Astrocyte (in vitro differentiated cells and primary cell): ENCODE data around the gene GPATCH1. TPM values are rescaled to one million over a fixed set of nuclear protein-coding genes. Genes with fewer than 3 reads are reported as not detected.

Experiments
- DNase-seq: peaks from one replicate; pipeline ENCODE4 v3.0.0-alpha.2; 2010; ENCODE audit warnings: low read depth
- FAIRE-seq: peaks from 2 replicates; lab custom pipeline; 2011; peaks lifted over from hg19 to GRCh38; lab: Jason Lieb, UNC
- H2AFZ ChIP-seq: 2 replicates; pipeline ENCODE4 v1.6.0; 2012; ENCODE audit warnings: low read depth, low read length, inconsistent platforms
- H3K27ac ChIP-seq: 2 replicates; pipeline ENCODE4 v1.5.1; 2011; ENCODE audit warnings: low read depth, low read length, inconsistent platforms
- H3K27me3 ChIP-seq: 2 replicates; pipeline ENCODE4 v1.6.0; 2011; ENCODE audit warnings: low read length, inconsistent platforms; ENCODE audit not compliant: insufficient read depth
- H3K36me3 ChIP-seq: 2 replicates; pipeline ENCODE4 v1.5.1; 2011; ENCODE audit warnings: low read length, inconsistent platforms; ENCODE audit not compliant: insufficient read depth
- H3K4me1 ChIP-seq: 2 replicates; pipeline ENCODE4 v1.5.1; 2011; ENCODE audit warnings: low read length, inconsistent platforms; ENCODE audit not compliant: insufficient read depth
- H3K4me2 ChIP-seq: 2 replicates; pipeline ENCODE4 v1.6.0; 2012; ENCODE audit warnings: low read length, inconsistent platforms
- H3K4me3 ChIP-seq: 2 replicates; pipeline ENCODE4 v1.5.1; 2011; ENCODE audit warnings: low read depth, mild to moderate bottlenecking, low read length, inconsistent platforms; ENCODE audit not compliant: insufficient read depth
- H3K79me2 ChIP-seq: 2 replicates; pipeline ENCODE4 v1.6.0; 2012; ENCODE audit warnings: mild to moderate bottlenecking, low read length, inconsistent platforms; ENCODE audit not compliant: insufficient read depth
- H3K9ac ChIP-seq: 2 replicates; pipeline ENCODE4 v1.6.0; 2012; ENCODE audit warnings: mild to moderate bottlenecking, low read length, inconsistent platforms
- H3K9me3 ChIP-seq: 2 replicates; pipeline ENCODE4 v1.5.1; 2012; ENCODE audit warnings: low read depth, mild to moderate bottlenecking, low read length, inconsistent platforms; ENCODE audit not compliant: insufficient read depth
- H4K20me1 ChIP-seq: 2 replicates; pipeline ENCODE4 v1.6.0; 2012; ENCODE audit warnings: low read length, inconsistent platforms; ENCODE audit not compliant: insufficient read depth
- H3K27ac Mint-ChIP-seq: one replicate; pipeline ENCODE4 v1.8.0; 2021; ENCODE audit warnings: mild to moderate bottlenecking, mixed read lengths; ENCODE audit not compliant: unreplicated experiment
- H3K27me3 Mint-ChIP-seq: one replicate; pipeline ENCODE4 v1.8.0; 2021; ENCODE audit warnings: low read depth, mixed read lengths; ENCODE audit not compliant: unreplicated experiment
- H3K36me3 Mint-ChIP-seq: one replicate; pipeline ENCODE4 v1.8.0; 2021; ENCODE audit warnings: low read depth, mixed read lengths; ENCODE audit not compliant: unreplicated experiment
- H3K4me1 Mint-ChIP-seq: one replicate; pipeline ENCODE4 v1.8.0; 2021; ENCODE audit warnings: low read depth, mixed read lengths; ENCODE audit not compliant: unreplicated experiment
- H3K4me3 Mint-ChIP-seq: one replicate; pipeline ENCODE4 v1.8.0; 2021; ENCODE audit warnings: mild to moderate bottlenecking, moderate library complexity, mixed read lengths; ENCODE audit not compliant: unreplicated experiment
- H3K9me3 Mint-ChIP-seq: one replicate; pipeline ENCODE4 v1.8.0; 2021; ENCODE audit warnings: mild to moderate bottlenecking, mixed read lengths; ENCODE audit not compliant: unreplicated experiment
- EZH2 ChIP-seq: IDR thresholded peaks from 2 replicates; pipeline ENCODE4 v1.6.1; 2012; ENCODE audit warnings: mild to moderate bottlenecking, low read length, inconsistent platforms; ENCODE audit not compliant: insufficient read depth
- total RNA-seq: library from RNA; stranded (reverse); gene quantifications from 2 replicates; pipeline ENCODE4 v1.2.1, GENCODE V29; 2021
- TF ChIP-seq, protein P1 (sequence below): IDR thresholded peaks from 2 replicates; pipeline ENCODE4 v1.5.1; 2011; ENCODE audit warnings: low read depth, mild to moderate bottlenecking, inconsistent platforms, low read length, moderate library complexity; ENCODE audit not compliant: insufficient read depth

GPATCH1 gene
- total RNA-seq, 1 donor from 2014 or later = 6.1 TPM

DNA sequence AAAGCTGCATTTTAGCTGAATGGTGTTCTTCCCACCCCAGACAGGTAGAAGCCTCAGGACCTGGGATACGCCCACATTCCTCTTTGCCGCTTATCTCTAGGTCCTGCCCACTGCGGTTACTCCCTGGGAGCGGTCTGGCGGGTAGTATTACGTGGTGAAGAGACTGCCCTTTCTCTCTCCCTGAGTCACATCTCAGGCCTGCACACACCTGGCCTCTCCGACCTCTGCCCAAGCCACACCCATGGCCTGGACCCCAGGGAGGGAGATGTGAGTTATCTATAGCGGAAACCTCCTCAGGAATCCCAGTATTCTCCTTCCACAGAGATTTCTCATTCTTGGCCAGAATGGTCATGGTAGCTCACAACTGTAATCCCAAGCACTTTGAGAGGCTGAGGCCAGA is 33.6 kb upstream of the GPATCH1 start:
- Mint-ChIP-seq H3K4me1 (peaks cover 4% of the 10 kb centered on the region), H3K9me3 (no peaks in the 10 kb centered on the region), H3K36me3 (peaks cover 3% of the 10 kb centered on the region), H3K27me3 (no peaks in the 10 kb centered on the region), H3K4me3 (no peak overlapping the region), H3K27ac (no peak overlapping the region)
- H3K27ac ChIP-seq = no peak overlapping the region
- H3K9me3 ChIP-seq = no peaks in the 10 kb centered on the region
- H3K9ac ChIP-seq = no peak overlapping the region
- TF ChIP-seq EZH2 = no peak
- TF ChIP-seq, protein P1, sequence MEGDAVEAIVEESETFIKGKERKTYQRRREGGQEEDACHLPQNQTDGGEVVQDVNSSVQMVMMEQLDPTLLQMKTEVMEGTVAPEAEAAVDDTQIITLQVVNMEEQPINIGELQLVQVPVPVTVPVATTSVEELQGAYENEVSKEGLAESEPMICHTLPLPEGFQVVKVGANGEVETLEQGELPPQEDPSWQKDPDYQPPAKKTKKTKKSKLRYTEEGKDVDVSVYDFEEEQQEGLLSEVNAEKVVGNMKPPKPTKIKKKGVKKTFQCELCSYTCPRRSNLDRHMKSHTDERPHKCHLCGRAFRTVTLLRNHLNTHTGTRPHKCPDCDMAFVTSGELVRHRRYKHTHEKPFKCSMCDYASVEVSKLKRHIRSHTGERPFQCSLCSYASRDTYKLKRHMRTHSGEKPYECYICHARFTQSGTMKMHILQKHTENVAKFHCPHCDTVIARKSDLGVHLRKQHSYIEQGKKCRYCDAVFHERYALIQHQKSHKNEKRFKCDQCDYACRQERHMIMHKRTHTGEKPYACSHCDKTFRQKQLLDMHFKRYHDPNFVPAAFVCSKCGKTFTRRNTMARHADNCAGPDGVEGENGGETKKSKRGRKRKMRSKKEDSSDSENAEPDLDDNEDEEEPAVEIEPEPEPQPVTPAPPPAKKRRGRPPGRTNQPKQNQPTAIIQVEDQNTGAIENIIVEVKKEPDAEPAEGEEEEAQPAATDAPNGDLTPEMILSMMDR = no peak
- no peaks in the 10 kb centered on the region for H3K36me3 ChIP-seq
- no peaks in the 10 kb centered on the region for H3K4me1 ChIP-seq
- no peaks in the 10 kb centered on the region for H3K27me3 ChIP-seq
- no peak overlapping the region for H3K4me2 ChIP-seq
- no peaks in the 10 kb centered on the region for H3K79me2 ChIP-seq
- H4K20me1 ChIP-seq = no peaks in the 10 kb centered on the region
- H2AFZ ChIP-seq = no peak overlapping the region
- FAIRE-seq (no peak), DNase-seq (peak; percentile 37)
- H3K4me3 ChIP-seq = no peak overlapping the region

DNA sequence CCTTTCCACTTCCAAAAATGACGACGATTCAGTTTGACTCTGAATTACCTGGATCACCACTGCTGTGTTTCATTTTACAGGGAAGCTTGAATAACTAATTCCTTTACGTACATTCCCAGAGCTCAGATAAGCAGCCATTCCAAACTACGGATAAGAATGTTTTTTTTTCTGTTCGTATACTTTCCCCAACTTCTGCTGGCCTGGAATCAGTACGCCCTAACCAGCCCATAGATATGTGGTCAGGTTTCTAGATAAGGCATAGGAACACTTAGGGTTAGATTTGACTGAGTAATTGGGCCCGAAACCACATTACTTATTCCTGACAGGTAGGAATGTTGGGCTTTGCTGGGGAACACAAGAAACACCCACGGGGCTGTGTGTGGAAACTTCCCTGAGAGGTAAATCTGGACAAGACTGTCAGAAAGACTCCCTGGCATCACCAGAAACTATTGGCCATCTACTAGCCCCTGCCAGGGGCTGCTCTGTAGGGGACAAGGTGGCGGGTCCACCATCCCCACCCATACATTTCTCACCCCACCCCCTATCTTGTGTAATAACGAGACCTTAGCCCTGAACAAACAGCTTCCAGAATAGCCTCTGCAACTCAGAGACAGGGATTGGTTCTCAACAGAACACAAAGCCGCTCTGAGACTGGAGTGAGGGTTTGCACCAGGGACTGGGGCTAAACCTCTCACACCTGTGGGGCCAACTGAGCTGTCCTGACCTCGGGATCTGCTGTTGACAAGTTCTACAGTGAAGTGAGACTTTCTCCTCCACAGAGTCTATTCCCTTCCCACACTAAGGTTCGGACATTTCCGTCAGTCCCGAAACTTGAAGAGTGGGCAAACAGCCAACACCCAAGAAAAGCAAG is 31.9 kb upstream of the GPATCH1 start:
- H3K36me3 ChIP-seq = no peaks in the 10 kb centered on the region
- Mint-ChIP-seq H3K4me3 (no peak overlapping the region), H3K27ac (no peak overlapping the region), H3K4me1 (peaks cover 5% of the 10 kb centered on the region), H3K27me3 (no peaks in the 10 kb centered on the region), H3K9me3 (no peaks in the 10 kb centered on the region), H3K36me3 (peaks cover 3% of the 10 kb centered on the region)
- H3K9me3 ChIP-seq = no peaks in the 10 kb centered on the region
- H4K20me1 ChIP-seq = no peaks in the 10 kb centered on the region
- H3K27me3 ChIP-seq = no peaks in the 10 kb centered on the region
- FAIRE-seq = no peak
- H3K4me1 ChIP-seq = no peaks in the 10 kb centered on the region
- peak; percentile 92 for DNase-seq
- peaks cover 3% of the 10 kb centered on the region for H3K79me2 ChIP-seq
- TF ChIP-seq, protein P1 = no peak
- TF ChIP-seq EZH2 = no peak
- no peak overlapping the region for H3K27ac ChIP-seq
- H3K4me2 ChIP-seq = no peak overlapping the region
- H3K4me3 ChIP-seq = no peak overlapping the region
- no peak overlapping the region for H2AFZ ChIP-seq
- H3K9ac ChIP-seq = no peak overlapping the region

DNA sequence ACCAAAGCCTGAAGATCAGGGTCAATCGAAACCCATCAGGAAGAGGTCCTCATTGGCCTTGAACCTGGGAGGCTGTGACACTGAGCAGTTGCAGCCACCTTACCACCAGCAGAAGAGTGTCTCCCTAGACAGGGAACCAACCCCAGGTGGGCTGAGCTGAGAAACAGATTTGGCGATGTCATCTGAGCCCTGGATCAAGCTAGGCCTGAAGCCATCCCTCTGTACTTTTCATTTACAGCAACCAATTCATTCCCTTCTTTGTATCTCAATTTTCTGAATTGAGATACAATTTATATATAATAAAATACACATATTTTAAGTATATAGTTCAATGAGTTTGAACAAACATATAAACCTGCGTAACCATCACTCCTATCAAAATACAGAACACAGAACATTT is 30.9 kb upstream of the GPATCH1 start:
- Mint-ChIP-seq H3K4me3 (no peak overlapping the region), H3K27ac (no peak overlapping the region), H3K27me3 (no peaks in the 10 kb centered on the region), H3K4me1 (peaks cover 5% of the 10 kb centered on the region), H3K9me3 (no peaks in the 10 kb centered on the region), H3K36me3 (peaks cover 3% of the 10 kb centered on the region)
- Histone ChIP-seq H3K27ac (no peak overlapping the region), H3K9ac (no peak overlapping the region), H2AFZ (no peak overlapping the region), H3K27me3 (no peaks in the 10 kb centered on the region), H3K4me1 (no peaks in the 10 kb centered on the region), H3K79me2 (peaks cover 3% of the 10 kb centered on the region), H3K4me2 (no peak overlapping the region), H3K9me3 (no peaks in the 10 kb centered on the region), H4K20me1 (no peaks in the 10 kb centered on the region), H3K4me3 (no peak overlapping the region), H3K36me3 (no peaks in the 10 kb centered on the region)
- TF ChIP-seq EZH2 = no peak
- TF ChIP-seq, protein P1 = no peak
- DNase-seq (no peak), FAIRE-seq (no peak)
